ENCODE measurements around the gene EGF. TPM values are rescaled to one million over a fixed set of nuclear protein-coding genes. Genes with fewer than 3 reads are reported as not detected.

EGF gene
- total RNA-seq, 1 experiment from 2014 or later, result 1.5 TPM

GRCh38 chr4:109979920-109980717 is 67.4 kb downstream of the EGF start:
- Histone ChIP-seq H4K5ac (ENCODE audit: insufficient read length, low read depth, low read length) (no peak overlapping the region), H3K56ac (ENCODE audit: insufficient read length, low read depth, low read length) (no peak overlapping the region), H2AK5ac (ENCODE audit: insufficient read length, low read length) (no peak overlapping the region), H3K18ac (ENCODE audit: insufficient read length, low read depth, low read length) (no peak overlapping the region), H3K79me2 (ENCODE audit: insufficient read depth, low read length) (no peaks in the 10 kb centered on the region), H3K79me1 (ENCODE audit: insufficient read depth, low read depth, low read length, poor library complexity, severe bottlenecking) (no peaks in the 10 kb centered on the region), H2BK120ac (ENCODE audit: low read depth, low read length, poor library complexity, severe bottlenecking) (no peak overlapping the region), H2BK12ac (ENCODE audit: insufficient read length, low read depth, low read length) (no peak overlapping the region), H3K4me2 (ENCODE audit: insufficient read depth, insufficient read length, low read length) (no peak overlapping the region), H3K9me3 (ENCODE audit: control insufficient read depth, low read depth, low read length) (no peaks in the 10 kb centered on the region), H3K27ac (ENCODE audit: insufficient read length, low read depth, low read length) (no peak overlapping the region), H2BK5ac (ENCODE audit: insufficient read length, low read length) (no peak overlapping the region), H3K23ac (ENCODE audit: insufficient read length, low read depth, low read length) (no peak overlapping the region), H3K4ac (ENCODE audit: low read depth, low read length) (no peak overlapping the region), H3K9ac (ENCODE audit: extremely low read depth, insufficient read length, low read length) (no peak overlapping the region), H2AFZ (ENCODE audit: low read length) (no peak overlapping the region), H4K91ac (ENCODE audit: insufficient read length, low read depth, low read length) (no peak overlapping the region), H3T11ph (ENCODE audit: low read length) (no peak overlapping the region), H2BK15ac (ENCODE audit: low read depth, low read length) (no peak overlapping the region), H4K20me1 (ENCODE audit: control insufficient read depth, insufficient read depth, insufficient read length) (no peaks in the 10 kb centered on the region), H4K8ac (replicated peaks; ENCODE audit: insufficient read length, low read depth, low read length) (no peak overlapping the region), H3K27me3 (ENCODE audit: insufficient read depth, low read length) (no peaks in the 10 kb centered on the region), H3K14ac (ENCODE audit: insufficient read depth, low read length) (no peak overlapping the region), H3K4me1 (ENCODE audit: insufficient read depth, low read length) (no peaks in the 10 kb centered on the region; the same call in 1 of the 2 replicates), H3K23me2 (ENCODE audit: insufficient read length, low read depth, low read length, poor library complexity, severe bottlenecking) (no peaks in the 10 kb centered on the region), H2BK20ac (ENCODE audit: low read depth, low read length, poor library complexity, severe bottlenecking) (no peak overlapping the region)
- Mint-ChIP-seq H3K4me1 (peaks cover 18 to 20% of the 10 kb centered on the region in 2 experiments), H3K27me3 (ENCODE audit: low read depth) (no peaks in the 10 kb centered on the region), H3K27ac (no peak overlapping the region), H3K4me3 (no peak overlapping the region), H3K9me3 (no peaks in the 10 kb centered on the region), H3K36me3 (ENCODE audit: insufficient read depth in 1 of 3, low read depth in 3 of 3) (no peaks in the 10 kb centered on the region)
- DNase-seq, result no peak
- TF ChIP-seq CTCF (conservative IDR thresholded peaks at IDR 0.05), result no peak
- WGBS (ENCODE audit: extremely low coverage, insufficient read length, low lambda C conversion rate), result no CpG with 5 or more reads among the region's 5 CpGs
